Naive thymus-derived CD4-positive, alpha-beta T cell (primary cell): ENCODE measurements around the gene AACS. TPM values are rescaled to one million over a fixed set of nuclear protein-coding genes. Genes with fewer than 3 reads are reported as not detected.
"Not testable (repeated sequence)": the region's sequence is repeated elsewhere in the genome, so short reads cannot be mapped to it uniquely, and the experiment has no call there.

ENCODE experiments used
- ATAC-seq: fragments of 150-1000 bp; cut with Tn5 transposase; 2 replicates; pipeline ENCODE4 v1.10.0; 2021; ENCODE audit warnings: mild to moderate bottlenecking, moderate library complexity
- CTCF ChIA-PET: fragments of 350-600 bp; sonication (Branson Sonifier 250); formaldehyde crosslinking; loops from one replicate; lab custom pipeline; 2021; ENCODE audit warnings: antibody characterized with exemption; lab: Charles Lee
- POLR2A ChIA-PET: fragments of 350-600 bp; sonication (Branson Sonifier 250); formaldehyde crosslinking; loops from one replicate; lab custom pipeline; 2021; ENCODE audit warnings: antibody characterized with exemption, inconsistent platforms; lab: Charles Lee
- DNase-seq, 9 donors: peaks; one replicate each; pipeline versions ENCODE4 v3.0.0 to v3.0.0-alpha.2; 2020 to 2022; ENCODE audit warnings: mixed read lengths in 1 of 9
- H3K27ac ChIP-seq: one replicate; pipeline ENCODE4 v1.7.0; 2013; ENCODE audit warnings: mild to moderate bottlenecking, low read depth, low read length, moderate library complexity
- H3K27me3 ChIP-seq, 2 donors: one replicate each; pipeline ENCODE4 v1.7.0; 2013; ENCODE audit warnings: low read length in 2 of 2, mild to moderate bottlenecking in 2 of 2, moderate library complexity in 2 of 2; ENCODE audit not compliant: control insufficient read depth in 2 of 2, insufficient read depth in 2 of 2
- H3K36me3 ChIP-seq, 3 experiments: 1 replicate in 2 of 3; 2 replicates in 1 of 3; pipeline ENCODE4 v1.7.0; 2013; ENCODE audit warnings: low read length in 3 of 3, mild to moderate bottlenecking in 3 of 3, moderate library complexity in 1 of 3; ENCODE audit not compliant: insufficient read depth in 3 of 3, control insufficient read depth in 2 of 3
- H3K4me1 ChIP-seq, 2 donors: one replicate each; pipeline ENCODE4 v1.7.0; 2013; ENCODE audit warnings: low read length in 2 of 2, mild to moderate bottlenecking in 2 of 2, moderate library complexity in 1 of 2; ENCODE audit not compliant: control insufficient read depth in 2 of 2, insufficient read depth in 2 of 2
- H3K4me3 ChIP-seq: 2 replicates; pipeline ENCODE4 v1.7.0; 2013; ENCODE audit warnings: mild to moderate bottlenecking, low read length
- H3K9me3 ChIP-seq, 3 experiments: 1 replicate in 2 of 3; 2 replicates in 1 of 3; pipeline ENCODE4 v1.7.0; 2013; ENCODE audit warnings: low read length in 3 of 3; ENCODE audit not compliant: control insufficient read depth in 2 of 3
- H3K27ac Mint-ChIP-seq, 9 donors: one replicate each; pipeline ENCODE4 v1.8.0; 2020 to 2022; ENCODE audit warnings: mixed read lengths in 9 of 9, mild to moderate bottlenecking in 8 of 9, moderate library complexity in 5 of 9, inconsistent platforms in 2 of 9
- H3K27me3 Mint-ChIP-seq, 5 donors: one replicate each; pipeline ENCODE4 v1.8.0; 2021 to 2022; ENCODE audit warnings: mixed read lengths in 5 of 5, mild to moderate bottlenecking in 1 of 5
- H3K36me3 Mint-ChIP-seq, 5 donors: one replicate each; pipeline ENCODE4 v1.8.0; 2020 to 2022; ENCODE audit warnings: mixed read lengths in 5 of 5, mild to moderate bottlenecking in 3 of 5, inconsistent platforms in 1 of 5
- H3K4me1 Mint-ChIP-seq, 7 donors: one replicate each; pipeline ENCODE4 v1.8.0; 2020 to 2022; ENCODE audit warnings: mixed read lengths in 7 of 7, mild to moderate bottlenecking in 3 of 7, inconsistent platforms in 1 of 7
- H3K4me3 Mint-ChIP-seq, 10 donors: one replicate each; pipeline ENCODE4 v1.8.0; 2020 to 2022; ENCODE audit warnings: mild to moderate bottlenecking in 10 of 10, mixed read lengths in 10 of 10, moderate library complexity in 6 of 10, inconsistent platforms in 2 of 10
- H3K9me3 Mint-ChIP-seq, 11 donors: one replicate each; pipeline ENCODE4 v1.8.0; 2020 to 2022; ENCODE audit warnings: mixed read lengths in 11 of 11, mild to moderate bottlenecking in 4 of 11, inconsistent platforms in 1 of 11, moderate library complexity in 1 of 11
- intact Hi-C, 2 donors: fragments of 100-400 bp; cut with micrococcal nuclease; formaldehyde crosslinking; loops; one replicate each; pipeline ENCODE4 v1.15.1; 2023
- polyA plus RNA-seq, 2 donors: library from polyadenylated mRNA; unstranded; fragments of 300-500 nt; fragmentation: Illumina TruSeq; gene quantifications; one replicate each; pipeline ENCODE4 v1.2.3, GENCODE V29; 2021
- total RNA-seq, 6 experiments: library from RNA in 5 of 6; stranded (reverse) in 5 of 6; gene quantifications; 1 replicate in 5 of 6; 2 replicates in 1 of 6; pipeline ENCODE4 v1.2.3 and lab custom pipeline; 2021 to 2026

The AACS gene
- total and polyA plus RNA-seq, 7 experiments from 2014 or later, result 11.6 to 21.7 (median 14.8) TPM

DNA sequence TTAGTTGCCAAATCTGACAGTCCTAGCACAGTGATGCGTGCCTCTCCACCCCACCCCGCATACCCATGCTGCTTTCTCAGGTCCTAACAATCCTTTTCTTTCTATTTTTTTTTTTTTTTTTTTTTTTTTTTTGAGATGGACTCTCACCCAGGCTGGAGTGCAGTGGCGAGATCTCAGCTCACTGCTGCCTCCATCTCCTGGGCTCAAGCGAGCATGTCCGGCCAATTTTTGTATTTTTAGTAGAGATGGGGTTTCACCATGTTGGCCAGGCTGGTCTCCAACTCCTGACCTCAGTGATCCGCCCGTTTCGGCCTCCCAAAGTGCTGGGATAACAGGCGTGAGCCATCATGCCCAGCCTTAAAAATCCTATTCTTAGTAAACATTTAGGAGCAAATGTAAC is 33.8 kb upstream of the AACS start:
- H3K9me3 Mint-ChIP-seq, H3K27me3 ChIP-seq, H3K4me3 ChIP-seq, H3K4me1 Mint-ChIP-seq, H3K36me3 ChIP-seq, H3K27me3 Mint-ChIP-seq, ATAC-seq, POLR2A ChIA-PET, H3K4me3 Mint-ChIP-seq, H3K4me1 ChIP-seq, intact Hi-C loops, H3K27ac ChIP-seq, H3K27ac Mint-ChIP-seq, DNase-seq, CTCF ChIA-PET, H3K9me3 ChIP-seq: not testable (repeated sequence)
- H3K36me3 Mint-ChIP-seq, result peaks cover 0 to 14% (median 0%) of the 10 kb centered on the region in 5 donors

DNA sequence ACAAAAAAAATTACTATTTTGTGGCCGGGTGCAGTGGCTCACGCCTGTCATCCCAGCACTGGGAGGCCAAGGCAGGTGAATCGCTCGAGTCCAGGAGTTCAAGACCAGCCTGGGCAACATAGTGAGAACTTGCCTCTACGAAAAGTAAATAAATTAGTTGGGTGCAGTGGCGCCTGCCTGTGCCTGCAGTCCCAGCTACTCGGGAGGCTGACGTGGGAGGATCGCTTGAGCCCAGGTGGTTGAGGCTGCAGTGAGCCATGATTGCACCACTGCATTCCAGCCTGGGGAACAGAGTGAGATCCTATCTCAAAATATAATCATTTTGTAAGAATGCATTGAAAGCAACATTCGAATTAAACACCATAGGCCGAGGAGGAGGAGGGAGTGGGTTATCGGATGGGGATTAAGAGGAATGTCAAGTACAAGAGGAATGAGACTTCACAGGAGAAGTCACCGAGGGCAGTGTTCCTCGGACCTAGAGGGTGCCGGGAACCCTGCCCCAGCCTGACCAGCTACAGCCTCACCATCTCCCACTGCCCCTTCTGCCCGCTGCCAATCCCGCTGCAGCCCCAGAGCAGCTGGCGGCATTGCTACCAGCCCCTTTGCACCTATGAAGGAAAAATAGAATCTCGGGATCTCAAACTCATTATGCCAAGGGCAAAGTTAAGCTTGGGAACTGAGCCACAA is 32.6 kb upstream of the AACS start:
- Histone ChIP-seq H3K4me1 (no peaks in the 10 kb centered on the region), H3K27ac (no peak overlapping the region), H3K36me3 (no peaks in the 10 kb centered on the region), H3K27me3 (no peaks in the 10 kb centered on the region), H3K4me3 (no peak overlapping the region), H3K9me3 (no peaks in the 10 kb centered on the region)
- Mint-ChIP-seq H3K4me1 (no peaks in the 10 kb centered on the region), H3K27ac (no peak overlapping the region), H3K27me3 (no peaks in the 10 kb centered on the region), H3K4me3 (no peak overlapping the region), H3K9me3 (peaks cover 0 to 6% (median 0%) of the 10 kb centered on the region in 11 donors), H3K36me3 (peaks cover 0 to 14% (median 0%) of the 10 kb centered on the region in 5 donors)
- POLR2A ChIA-PET, result no interaction called here
- intact Hi-C loops, result no loop called here
- CTCF ChIA-PET, result no interaction called here
- DNase-seq (no peak), ATAC-seq (no peak)

DNA sequence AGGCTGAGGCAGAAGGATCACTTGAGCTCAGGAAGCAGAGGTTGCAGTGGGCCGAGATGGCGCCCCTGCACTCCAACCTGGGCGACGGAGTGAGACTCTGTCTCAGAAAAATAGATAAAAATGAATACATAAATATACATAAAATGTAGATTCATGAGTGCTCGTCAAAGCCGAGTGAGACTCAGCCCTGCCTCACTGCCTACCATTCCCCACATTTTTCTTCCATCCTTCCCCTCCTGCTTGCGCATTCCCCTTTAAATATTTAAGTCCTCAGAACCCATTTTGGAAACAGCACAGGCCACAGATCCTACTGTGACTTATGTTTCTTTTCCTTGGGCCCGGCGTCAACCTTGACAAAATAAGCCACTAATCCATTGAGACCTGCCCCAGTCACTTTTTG is 31.9 kb upstream of the AACS start:
- H3K36me3 Mint-ChIP-seq, result peaks cover 0 to 14% (median 0%) of the 10 kb centered on the region in 5 donors

DNA sequence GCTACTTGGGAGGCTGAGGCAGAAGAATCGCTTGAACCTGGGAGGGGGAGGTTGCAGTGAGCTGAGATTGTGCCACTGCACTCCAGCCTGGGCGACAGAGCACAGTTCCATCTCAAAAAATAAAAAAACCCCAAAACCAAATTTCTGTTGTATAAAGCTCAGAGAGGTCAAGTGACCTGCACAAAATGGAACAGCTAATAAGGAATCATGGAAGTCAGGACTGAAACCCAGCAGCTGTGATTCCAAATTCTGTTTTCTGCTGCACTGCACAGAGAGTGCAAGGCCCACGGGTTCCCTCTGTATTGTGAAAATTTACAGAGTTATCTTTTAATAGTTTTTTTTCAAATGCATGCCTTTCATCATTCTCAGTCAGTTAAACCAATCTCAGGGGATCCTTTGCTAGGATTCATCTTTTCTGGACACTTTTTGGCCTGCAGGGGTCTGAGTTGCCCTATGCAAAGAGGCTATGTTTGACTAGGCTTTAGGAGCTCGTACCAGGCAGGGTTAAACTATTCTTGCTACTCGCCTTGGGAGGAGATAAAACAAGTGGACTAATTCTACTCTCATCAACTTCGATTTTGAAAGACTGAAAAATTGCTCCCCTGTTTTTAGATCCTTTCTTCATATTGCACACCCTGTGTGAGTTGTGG is 26.1 kb upstream of the AACS start:
- H3K4me3 Mint-ChIP-seq, result no peak overlapping the region

More for the DNA sequence above, 31.9 kb upstream of the AACS start:
- POLR2A ChIA-PET, result no interaction called here
- CTCF ChIA-PET, result no interaction called here
- H3K27me3 ChIP-seq, result no peaks in the 10 kb centered on the region
- intact Hi-C loops, result no loop called here
- no peaks in the 10 kb centered on the region for H3K4me1 ChIP-seq
- H3K9me3 Mint-ChIP-seq, result peaks cover 0 to 6% (median 0%) of the 10 kb centered on the region in 11 donors
- no peak overlapping the region for H3K4me3 ChIP-seq
- H3K27me3 Mint-ChIP-seq, result no peaks in the 10 kb centered on the region
- H3K36me3 ChIP-seq, result no peaks in the 10 kb centered on the region
- H3K9me3 ChIP-seq, result no peaks in the 10 kb centered on the region
- ATAC-seq, result no peak
- H3K4me1 Mint-ChIP-seq, result no peaks in the 10 kb centered on the region
- H3K27ac Mint-ChIP-seq, result peak overlapping the region in 2 of 9 donors; percentile 15 to 16
- no peak overlapping the region for H3K4me3 Mint-ChIP-seq
- DNase-seq, result no peak
- no peak overlapping the region for H3K27ac ChIP-seq

DNA sequence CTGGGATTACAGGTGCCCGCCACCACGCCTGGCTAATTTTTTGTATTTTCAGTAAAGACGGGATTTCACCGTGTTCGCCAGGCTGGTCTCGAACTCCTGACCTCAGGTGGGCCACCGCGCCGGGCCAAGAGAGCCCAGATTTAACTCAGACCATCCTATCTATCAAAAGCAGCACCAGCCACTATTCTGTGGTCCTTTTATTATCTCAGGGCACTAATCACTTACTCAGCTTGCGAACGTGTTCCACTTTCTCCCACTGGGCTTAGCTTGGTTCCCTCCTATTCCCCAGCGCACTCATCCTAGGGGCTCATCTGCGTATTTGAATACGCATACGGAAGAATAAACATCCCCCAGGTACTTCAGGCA is 16.2 kb upstream of the AACS start:
- peak overlapping the region; percentile 71 for H3K27ac ChIP-seq
- Mint-ChIP-seq H3K9me3 (no peaks in the 10 kb centered on the region), H3K4me3 (peak overlapping the region; percentile 78 to 97 (median 92))

More for the DNA sequence above, 26.1 kb upstream of the AACS start:
- no peak for ATAC-seq
- Histone ChIP-seq H3K27me3 (no peaks in the 10 kb centered on the region), H3K4me3 (no peak overlapping the region), H3K4me1 (no peaks in the 10 kb centered on the region), H3K27ac (no peak overlapping the region), H3K9me3 (no peaks in the 10 kb centered on the region), H3K36me3 (no peaks in the 10 kb centered on the region)
- intact Hi-C loops, result no loop called here
- ChIA-PET POLR2A (no interaction called here), CTCF (no interaction called here)
- Mint-ChIP-seq H3K27me3 (no peaks in the 10 kb centered on the region), H3K9me3 (peaks cover 0 to 6% (median 0%) of the 10 kb centered on the region in 11 donors), H3K4me1 (no peaks in the 10 kb centered on the region), H3K36me3 (peaks cover 0 to 9% (median 0%) of the 10 kb centered on the region in 5 donors), H3K27ac (no peak overlapping the region)
- DNase-seq, result no peak

DNA sequence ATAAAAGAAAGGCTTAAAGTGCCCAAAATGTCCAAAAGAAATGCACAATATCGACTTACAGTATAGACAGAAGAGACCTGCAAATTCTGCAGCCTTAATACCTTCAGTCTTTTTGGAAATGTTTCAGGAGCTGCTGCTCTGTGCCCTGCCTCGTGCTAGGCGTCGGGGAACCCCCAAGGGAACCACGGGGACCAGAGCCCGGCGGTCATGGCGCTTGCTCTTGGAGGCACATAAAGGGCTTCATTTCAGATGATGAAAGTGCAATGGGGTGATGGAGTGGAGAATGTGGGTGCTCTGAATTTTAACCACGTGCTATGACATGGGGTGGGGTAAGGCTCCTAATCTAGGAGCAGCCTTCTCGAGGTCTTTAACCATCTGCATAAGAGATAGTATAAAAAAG is 14.8 kb upstream of the AACS start:
- H3K27me3 ChIP-seq, result no peaks in the 10 kb centered on the region
- DNase-seq (peak in 1 of 9 donors; percentile 36), ATAC-seq (no peak)
- ChIA-PET CTCF (no interaction called here), POLR2A (interaction anchor here (0.9 to 2.2 kb wide), 7 partner anchors 9 to 136 kb away, joined by 3 to 17 read pairs (median 5); partner anchors contain the start of genes AACS, BRI3BP and UBC)
- no peaks in the 10 kb centered on the region for H3K36me3 ChIP-seq
- peaks cover 0 to 5% of the 10 kb centered on the region in 2 donors for H3K4me1 ChIP-seq
- intact Hi-C loops, result no loop called here
- H3K9me3 ChIP-seq, result no peaks in the 10 kb centered on the region
- H3K27ac Mint-ChIP-seq, result peak overlapping the region in 2 of 9 donors; percentile 38 to 63
- no peaks in the 10 kb centered on the region for H3K9me3 Mint-ChIP-seq
- no peaks in the 10 kb centered on the region for H3K36me3 Mint-ChIP-seq
- H3K27me3 Mint-ChIP-seq, result no peaks in the 10 kb centered on the region
- H3K27ac ChIP-seq, result no peak overlapping the region
- no peak overlapping the region for H3K4me3 ChIP-seq
- peak overlapping the region; percentile 20 to 97 (median 92) for H3K4me3 Mint-ChIP-seq
- H3K4me1 Mint-ChIP-seq, result peaks cover 0 to 11% (median 7%) of the 10 kb centered on the region in 7 donors

More for the DNA sequence above, 16.2 kb upstream of the AACS start:
- no peak for DNase-seq
- H3K27me3 Mint-ChIP-seq, result no peaks in the 10 kb centered on the region
- ChIA-PET POLR2A (interaction anchor here (0.7 to 2.2 kb wide), 8 partner anchors 14 to 143 kb away, joined by 3 to 17 read pairs (median 5); partner anchors contain the start of genes AACS, BRI3BP and UBC), CTCF (interaction anchor here (1.3 kb wide), 1 partner anchor 57 kb away, joined by 3 read pairs; no protein-coding TSS in a partner anchor)
- H3K36me3 Mint-ChIP-seq, result no peaks in the 10 kb centered on the region
- Histone ChIP-seq H3K4me3 (peak overlapping the region; percentile 94), H3K9me3 (no peaks in the 10 kb centered on the region), H3K4me1 (peaks cover 0 to 5% of the 10 kb centered on the region in 2 donors), H3K36me3 (no peaks in the 10 kb centered on the region), H3K27me3 (no peaks in the 10 kb centered on the region)
- intact Hi-C loops, result loop anchor here (1.0 kb wide), 6 partner anchors 16 to 132 kb away; partner anchors contain the start of genes AACS (in 2 of the 2), BRI3BP (in 2 of the 2) and DHX37 (in 2 of the 2)
- peak overlapping the region; percentile 42 to 95 (median 92) for H3K27ac Mint-ChIP-seq
- peaks cover 0 to 11% (median 7%) of the 10 kb centered on the region in 7 donors for H3K4me1 Mint-ChIP-seq
- ATAC-seq, result no peak
